Endometrial microvascular endothelial cells (primary cell): ENCODE data around the gene DDC. TPM values are rescaled to one million over a fixed set of nuclear protein-coding genes. Genes with fewer than 3 reads are reported as not detected.

Source experiments
- in situ Hi-C: cut with HindIII; loops from 2 replicates; pipeline ENCODE4 v1.10.0; 2017; ENCODE audit warnings: low sequenced_read_pairs, low pct_unique_long_range_greater_than_20kb; ENCODE audit errors: inconsistent ontology term
- total RNA-seq: library from RNA; depleted of rRNA; stranded (reverse); fragments of >200 nt; gene quantifications from one replicate; pipeline ENCODE4 v1.2.3, GENCODE V29; 2015; ENCODE audit errors: inconsistent ontology term

Gene DDC
- total RNA-seq, 1 donor from 2014 or later = not detected

- in situ Hi-C loops = no loop called here
These were observed 66.1 kb downstream of the DDC start for GRCh38 chr7:50499092-50499491.

GRCh38 chr7:50497968-50498367 lies 67.2 kb downstream of the DDC start:
- in situ Hi-C loops = no loop called here

- in situ Hi-C loops = no loop called here
These were observed 68.0 kb downstream of the DDC start for GRCh38 chr7:50497068-50497642.

- in situ Hi-C loops = no loop called here
These were observed 68.6 kb downstream of the DDC start for GRCh38 chr7:50496569-50496968.

GRCh38 chr7:50495746-50496145 lies 69.5 kb downstream of the DDC start:
- in situ Hi-C loops = no loop called here

- in situ Hi-C loops = no loop called here
These were observed 72.3 kb downstream of the DDC start for GRCh38 chr7:50492770-50493519.

GRCh38 chr7:50491943-50492342 lies 73.3 kb downstream of the DDC start:
- in situ Hi-C loops = no loop called here

- in situ Hi-C loops = no loop called here
These were observed 74.0 kb downstream of the DDC start for GRCh38 chr7:50491209-50491608.

GRCh38 chr7:50488379-50488778 lies 76.8 kb downstream of the DDC start:
- in situ Hi-C loops = no loop called here

- in situ Hi-C loops = no loop called here
These were observed 78.7 kb downstream of the DDC start for GRCh38 chr7:50486512-50486911.

- in situ Hi-C loops = no loop called here
These were observed 83.3 kb downstream of the DDC start for GRCh38 chr7:50481867-50482266.

- in situ Hi-C loops = no loop called here
These were observed 84.4 kb downstream of the DDC start for GRCh38 chr7:50480797-50481196.

GRCh38 chr7:50479743-50480517 lies 85.3 kb downstream of the DDC start:
- in situ Hi-C loops = no loop called here

GRCh38 chr7:50477640-50478039 lies 87.6 kb downstream of the DDC start:
- in situ Hi-C loops = no loop called here

- in situ Hi-C loops = no loop called here
These were observed 88.1 kb downstream of the DDC start for GRCh38 chr7:50476953-50477625.

GRCh38 chr7:50475340-50475739 lies 89.9 kb downstream of the DDC start:
- in situ Hi-C loops = no loop called here

GRCh38 chr7:50474382-50475160 lies 90.6 kb downstream of the DDC start:
- in situ Hi-C loops = no loop called here

- in situ Hi-C loops = no loop called here
These were observed 91.7 kb downstream of the DDC start for GRCh38 chr7:50473531-50473930.

GRCh38 chr7:50472427-50472826 lies 92.8 kb downstream of the DDC start:
- in situ Hi-C loops = no loop called here
